Keratinocyte (primary cell): ENCODE measurements around the gene CLN3.

Experiments
- EZH2 ChIP-seq: IDR thresholded peaks from one replicate; pipeline ENCODE4 v1.6.1; 2012; ENCODE audit warnings: inconsistent platforms, mild to moderate bottlenecking, low read length, moderate library complexity
- TF ChIP-seq, protein P1 (sequence below), 3 experiments: IDR thresholded peaks in 1 of 3; conservative IDR thresholded peaks in 1 of 3; optimal IDR thresholded peaks in 1 of 3; 2 replicates in 2 of 3; 3 replicates in 1 of 3; pipeline versions ENCODE3 to v1.5.1; 2011; ENCODE audit warnings: low read length in 3 of 3, mild to moderate bottlenecking in 3 of 3, moderate library complexity in 2 of 3, control low read depth in 1 of 3, inconsistent platforms in 1 of 3; ENCODE audit not compliant: insufficient read depth in 2 of 3; ENCODE audit errors: extremely low read depth in 1 of 3

DNA sequence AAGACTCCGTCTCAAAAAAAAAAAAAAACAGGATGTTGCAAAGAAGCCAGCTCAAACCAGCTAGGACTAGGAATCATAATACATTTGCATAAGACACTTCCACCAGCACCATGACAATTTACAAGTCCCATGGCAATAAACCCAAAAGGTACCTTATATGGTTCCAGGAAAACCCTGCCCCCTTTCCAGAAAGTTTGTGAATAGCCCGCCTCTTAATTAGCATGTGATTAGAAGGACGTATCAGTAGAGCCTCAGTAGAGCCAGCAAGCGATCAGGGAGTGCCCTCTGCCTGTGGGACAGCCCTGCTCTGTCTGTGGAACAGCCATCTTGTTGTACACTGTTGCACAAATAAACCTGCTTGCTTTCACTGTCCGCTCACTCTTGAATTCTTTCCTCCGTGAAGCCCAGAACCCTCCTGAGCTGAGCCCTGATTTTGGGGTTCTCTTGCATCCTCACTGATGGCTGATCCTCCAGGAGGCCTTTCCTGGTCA lies 32.9 kb upstream of the CLN3 start:
- TF ChIP-seq, protein P1, sequence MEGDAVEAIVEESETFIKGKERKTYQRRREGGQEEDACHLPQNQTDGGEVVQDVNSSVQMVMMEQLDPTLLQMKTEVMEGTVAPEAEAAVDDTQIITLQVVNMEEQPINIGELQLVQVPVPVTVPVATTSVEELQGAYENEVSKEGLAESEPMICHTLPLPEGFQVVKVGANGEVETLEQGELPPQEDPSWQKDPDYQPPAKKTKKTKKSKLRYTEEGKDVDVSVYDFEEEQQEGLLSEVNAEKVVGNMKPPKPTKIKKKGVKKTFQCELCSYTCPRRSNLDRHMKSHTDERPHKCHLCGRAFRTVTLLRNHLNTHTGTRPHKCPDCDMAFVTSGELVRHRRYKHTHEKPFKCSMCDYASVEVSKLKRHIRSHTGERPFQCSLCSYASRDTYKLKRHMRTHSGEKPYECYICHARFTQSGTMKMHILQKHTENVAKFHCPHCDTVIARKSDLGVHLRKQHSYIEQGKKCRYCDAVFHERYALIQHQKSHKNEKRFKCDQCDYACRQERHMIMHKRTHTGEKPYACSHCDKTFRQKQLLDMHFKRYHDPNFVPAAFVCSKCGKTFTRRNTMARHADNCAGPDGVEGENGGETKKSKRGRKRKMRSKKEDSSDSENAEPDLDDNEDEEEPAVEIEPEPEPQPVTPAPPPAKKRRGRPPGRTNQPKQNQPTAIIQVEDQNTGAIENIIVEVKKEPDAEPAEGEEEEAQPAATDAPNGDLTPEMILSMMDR (optimal IDR thresholded peaks at IDR 0.05 in 1 of 3, IDR thresholded peaks at IDR 0.05 in 1 of 3, conservative IDR thresholded peaks at IDR 0.05 in 1 of 3; ENCODE audit: extremely low read depth in 1 of 3, insufficient read depth in 2 of 3, low read length in 3 of 3) = no peak
- no peak for TF ChIP-seq EZH2
